Measurements from ENCODE around the gene RGPD6.
"Not testable (repeated sequence)": the region's sequence is repeated elsewhere in the genome, so short reads cannot be mapped to it uniquely, and the experiment has no call there.

DNA sequence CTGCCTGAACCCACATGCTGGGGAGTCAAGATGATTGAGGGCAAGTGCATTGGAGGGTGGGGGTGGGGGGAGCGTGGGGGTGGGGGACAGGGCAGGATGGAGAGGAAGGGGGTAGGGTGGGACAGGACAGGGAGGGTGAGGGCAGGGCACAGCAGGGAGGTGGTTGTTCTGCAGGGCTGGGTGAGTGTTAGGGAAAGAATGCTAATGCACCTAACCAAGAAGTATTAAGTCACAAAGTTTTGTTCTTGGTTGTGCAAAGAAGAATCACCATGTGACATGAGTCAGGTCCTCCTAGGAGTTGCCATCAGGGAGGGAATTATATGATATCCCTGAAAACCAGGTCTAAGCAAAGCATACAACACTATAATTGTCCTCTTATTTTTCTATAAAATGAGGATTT is 36.9 kb upstream of the RGPD6 start:
- not testable (repeated sequence) for TF ChIP-seq CTCF (IDR thresholded peaks at IDR 0.05; ENCODE audit: low read depth, low read length, poor library complexity, severe bottlenecking); EZH2phosphoT487 (IDR thresholded peaks at IDR 0.05; ENCODE audit: borderline replicate concordance, low read length)

Measured in DOHH2 (cell line).